Measurements from ENCODE around the gene PABPN1L. TPM values are rescaled to one million over a fixed set of nuclear protein-coding genes. Genes with fewer than 3 reads are reported as not detected.

Gene PABPN1L
- total and polyA plus RNA-seq, 2 of the 8 experiments (the other 6 are each of a cell fraction or from before 2014, with no cell fraction given) = not detected

DNA sequence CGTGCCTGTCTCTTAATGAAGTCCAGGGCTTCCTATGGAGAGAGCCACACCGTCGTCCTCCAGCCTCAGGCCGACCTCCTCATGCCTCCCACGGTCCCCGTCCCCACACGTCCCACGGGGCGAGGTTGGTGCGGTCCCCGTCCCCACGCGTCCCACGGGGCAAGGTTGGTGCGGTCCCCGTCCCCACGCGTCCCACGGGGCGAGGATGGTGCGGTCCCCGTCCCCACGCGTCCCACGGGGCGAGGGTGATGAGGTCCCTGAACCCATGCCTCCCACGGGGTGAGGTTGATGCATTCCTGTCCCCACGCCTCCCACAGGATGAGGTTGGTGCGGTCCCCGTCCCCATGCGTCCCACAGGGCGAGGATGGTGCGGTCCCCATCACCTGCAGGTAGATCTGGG, 30.6 kb downstream of the PABPN1L start:
- no peak overlapping the region for H4K5ac ChIP-seq (ENCODE audit: insufficient read length, low read depth, low read length)
- no peak overlapping the region for H2BK20ac ChIP-seq (ENCODE audit: low read length)
- WGBS, 2 experiments (ENCODE audit: extremely low coverage in 1 of 2, insufficient coverage in 1 of 2, insufficient read length in 1 of 2, insufficient replicate concordance in 2 of 2, low coverage in 1 of 2, low lambda C conversion rate in 2 of 2, missing lambda C conversion rate in 1 of 2) = 93% methylated on average over 26 of the region's 33 CpGs; no CpG with 5 or more reads in 1 of the 2 experiments
- H3K4ac ChIP-seq (replicated peaks; ENCODE audit: insufficient read length, low read depth, low read length) = no peak overlapping the region
- FAIRE-seq (no peak), DNase-seq (ENCODE audit: low read depth in 1 of 2, low spot score in 2 of 2) (no peak)
- H2BK5ac ChIP-seq (ENCODE audit: low read depth, low read length) = no peak overlapping the region; the same call in 1 of the 2 replicates
- no peak overlapping the region for H3K4me2 ChIP-seq (ENCODE audit: insufficient read depth in 1 of 2, low read depth in 2 of 2, low read length in 2 of 2)
- H3K9ac ChIP-seq (replicated peaks in 1 of 4; ENCODE audit: extremely low read depth in 1 of 4, low read depth in 3 of 4, low read length in 3 of 4) = no peak overlapping the region
- no peaks in the 10 kb centered on the region for H3K9me3 ChIP-seq (ENCODE audit: insufficient read depth in 2 of 2, low read depth in 1 of 2, low read length in 1 of 2)
- H3K4me3 ChIP-seq (ENCODE audit: extremely low read depth in 1 of 4, insufficient read depth in 2 of 4, low read depth in 3 of 4, low read length in 4 of 4) = no peak overlapping the region
- no peaks in the 10 kb centered on the region for H4K20me1 ChIP-seq (replicated peaks in 1 of 2; ENCODE audit: control insufficient read depth in 1 of 2, insufficient read depth in 2 of 2, low read length in 2 of 2)
- H2AK5ac ChIP-seq (ENCODE audit: low read depth, low read length) = no peak overlapping the region
- no peak overlapping the region for H2BK15ac ChIP-seq (ENCODE audit: low read length)
- no peaks in the 10 kb centered on the region for H3K27me3 ChIP-seq (replicated peaks in 1 of 4; ENCODE audit: control insufficient read depth in 3 of 4, extremely low read depth in 1 of 4, insufficient read depth in 3 of 4, low read length in 3 of 4)
- no peak overlapping the region for H3K27ac ChIP-seq (ENCODE audit: low read depth, low read length)
- no peaks in the 10 kb centered on the region for H3K23me2 ChIP-seq (ENCODE audit: low read depth, low read length)
- CTCF ChIA-PET (ENCODE audit: partially characterized antibody) = no interaction called here
- POLR2A ChIA-PET (ENCODE audit: partially characterized antibody) = no interaction called here
- TF ChIP-seq BACH1 (IDR thresholded peaks at IDR 0.05; ENCODE audit: low read length) (no peak), CHD1 (IDR thresholded peaks at IDR 0.05; ENCODE audit: low read depth, low read length) (no peak), RXRA (IDR thresholded peaks at IDR 0.05; ENCODE audit: insufficient read depth, low read depth, low read length) (no peak), SP1 (IDR thresholded peaks at IDR 0.05; ENCODE audit: low read depth, low read length) (no peak), CBX5 (IDR thresholded peaks at IDR 0.05; ENCODE audit: low read depth, low read length) (no peak), TCF12 (IDR thresholded peaks at IDR 0.05; ENCODE audit: low read depth, low read length) (no peak), TBP (IDR thresholded peaks at IDR 0.05; ENCODE audit: low read depth, low read length) (no peak)
- no peak overlapping the region for H2AFZ ChIP-seq (ENCODE audit: low read length)
- H4K8ac ChIP-seq (ENCODE audit: extremely low read depth, insufficient read depth, low read length) = no peak overlapping the region
- no peak overlapping the region for H4K91ac ChIP-seq (replicated peaks; ENCODE audit: insufficient read length, low read length)
- H2BK12ac ChIP-seq (ENCODE audit: low read depth, low read length) = no peak overlapping the region
- no peak overlapping the region for H3K56ac ChIP-seq (replicated peaks; ENCODE audit: insufficient read length, low read depth, low read length)
- 0 out of 2 replicates have a peak, but pooled peaks cover 2% of the 10 kb centered on the region for H3K79me1 ChIP-seq (ENCODE audit: low read depth, low read length)
- H2BK120ac ChIP-seq (replicated peaks; ENCODE audit: low read depth, low read length) = no peak overlapping the region
- no peak overlapping the region for H3K23ac ChIP-seq (ENCODE audit: insufficient read length)
- H3K18ac ChIP-seq (ENCODE audit: extremely low read depth, low read length) = no peak overlapping the region
- 0 out of 7 replicates have a peak, but pooled peaks cover 0 to 2% (median 0%) of the 10 kb centered on the region in 4 experiments for H3K4me1 ChIP-seq (replicated peaks in 1 of 4; ENCODE audit: control insufficient read depth in 3 of 4, insufficient read depth in 4 of 4, low read length in 3 of 4)
- H3K36me3 ChIP-seq (ENCODE audit: control insufficient read depth in 2 of 4, insufficient read depth in 4 of 4, low read length in 3 of 4) = peaks cover 0 to 7% (median under 1%) of the 10 kb centered on the region in 4 experiments; a peak in 2 of 8 replicates
- no peak overlapping the region for H3K14ac ChIP-seq (ENCODE audit: insufficient read length)
- no peaks in the 10 kb centered on the region for H3K79me2 ChIP-seq (ENCODE audit: control insufficient read depth in 1 of 2, insufficient read depth in 2 of 2, low read length in 2 of 2)

Measured in H1 (cell line).